HG03175 (cell line): Measurements from ENCODE around the gene BRCC3.

Experiments
- ATAC-seq: cut with Tn5 transposase; IDR thresholded peaks from one replicate; pipeline ENCODE4 v1.9.1; 2021; ENCODE audit warnings: mild to moderate bottlenecking, moderate library complexity; ENCODE audit not compliant: unreplicated experiment

Gene BRCC3

DNA sequence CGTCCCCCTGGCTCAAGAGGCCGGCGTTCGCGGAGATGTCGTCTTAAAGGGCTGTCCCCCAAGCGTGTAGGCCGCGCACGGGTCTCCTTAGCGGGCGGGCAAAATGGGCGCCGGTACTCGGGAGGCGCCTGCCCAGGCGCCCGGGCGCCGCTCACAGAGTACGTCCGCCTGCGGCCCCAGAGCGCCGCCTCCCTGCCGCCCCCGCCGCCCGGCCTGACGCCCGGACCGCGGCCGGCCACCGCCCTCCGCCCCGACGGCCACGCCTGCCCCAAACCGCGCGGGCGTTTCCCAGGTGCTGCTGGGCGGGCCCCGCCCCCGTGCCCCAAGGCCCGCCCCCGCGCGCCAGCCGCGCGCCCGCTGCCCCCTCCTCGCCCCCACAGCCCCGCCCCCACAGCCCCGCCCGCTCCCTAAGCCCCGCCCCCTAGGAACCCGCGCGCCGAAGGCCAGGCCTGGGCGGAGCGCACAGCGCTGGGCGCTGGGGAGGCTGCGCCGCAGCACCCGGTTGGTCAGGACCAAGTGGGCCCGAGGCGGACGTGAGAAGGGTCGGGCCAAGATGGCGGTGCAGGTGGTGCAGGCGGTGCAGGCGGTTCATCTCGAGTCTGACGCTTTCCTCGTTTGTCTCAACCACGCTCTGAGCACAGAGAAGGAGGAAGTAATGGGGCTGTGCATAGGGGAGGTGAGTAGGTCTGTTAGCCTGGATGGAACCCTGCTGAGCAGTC, at the start of gene BRCC3, which contains the start of the genes CMC4 and MTCP1:
TSS of gene BRCC3 (plus strand) at position 534 of the 719 bp plus-strand sequence. CDS start at position 554, 20 bp downstream.
TSS of gene CMC4 (minus strand) at position 162 of the 719 bp plus-strand sequence. CDS start 7,113 bp downstream, outside the sequence.
TSS of gene MTCP1 (minus strand) at position 162 of the 719 bp plus-strand sequence. CDS start 5,126 bp downstream, outside the sequence.
- ATAC-seq = peak; percentile 89

DNA sequence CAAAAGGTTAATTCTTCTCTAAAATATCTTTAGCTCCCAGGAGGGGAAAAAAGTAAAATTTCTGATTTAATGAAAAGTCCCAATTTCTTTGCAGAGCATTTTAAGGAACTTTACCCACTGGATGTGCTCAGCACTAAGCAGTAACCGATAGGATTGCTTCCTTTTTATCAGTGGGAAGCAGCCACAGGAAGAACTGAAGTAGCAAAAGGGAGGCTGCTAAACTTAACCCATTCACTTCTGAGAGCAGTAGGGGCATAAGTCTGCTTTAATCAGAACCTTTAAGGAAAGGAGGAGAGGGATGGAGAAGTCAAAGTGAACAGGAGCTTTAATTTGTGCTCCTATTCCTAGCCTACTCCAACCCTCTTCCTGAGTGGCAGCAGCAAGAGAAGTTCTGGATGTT, 48.7 kb upstream of the BRCC3 start, which contains the start of gene F8:
TSS of gene F8 (minus strand) at position 139 of the 400 bp plus-strand sequence. CDS start 171 bp downstream, outside the sequence.
- ATAC-seq = no peak

DNA sequence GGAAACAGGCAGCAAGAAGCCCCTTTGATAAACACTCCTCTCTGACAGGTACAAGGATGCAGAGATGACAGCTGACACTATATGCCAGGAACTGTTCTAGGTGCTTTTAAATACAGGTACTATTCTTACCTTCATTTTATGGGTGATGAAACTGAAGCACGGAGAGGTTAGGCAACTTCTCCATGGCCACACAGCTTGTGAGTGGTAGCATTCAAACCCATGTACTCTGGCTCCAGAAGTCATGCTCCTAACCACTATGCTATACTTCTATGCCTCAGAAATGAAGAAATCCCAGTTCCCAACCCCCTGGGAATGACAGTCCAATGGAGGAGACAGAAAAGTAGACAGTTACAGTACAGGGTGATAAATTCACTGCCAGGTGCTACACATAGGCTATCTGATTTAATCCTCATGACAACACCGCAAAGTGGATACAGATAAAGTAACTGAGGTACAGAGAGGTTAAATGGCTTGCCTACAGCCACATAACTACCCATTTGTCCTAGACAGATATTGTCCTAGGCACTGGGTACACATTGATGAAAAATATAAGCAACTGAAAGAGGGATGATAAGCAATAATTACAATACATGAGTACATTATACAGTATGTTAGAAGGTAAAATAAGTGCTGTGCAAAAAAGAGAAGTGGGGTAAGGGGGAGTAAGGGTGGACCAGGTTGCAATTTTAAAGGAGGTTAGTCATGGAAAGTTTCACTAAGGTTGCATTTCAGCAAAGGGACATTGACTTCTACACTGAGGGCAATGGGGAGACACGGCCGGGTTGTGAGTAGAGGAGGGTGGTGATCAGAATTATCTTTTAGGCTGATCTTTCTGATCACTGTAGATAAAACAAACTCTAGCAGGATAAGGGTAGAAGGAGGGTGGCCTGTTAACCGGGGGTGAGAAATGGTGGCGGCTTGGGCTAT, 47.1 kb upstream of the BRCC3 start:
- no peak for ATAC-seq

DNA sequence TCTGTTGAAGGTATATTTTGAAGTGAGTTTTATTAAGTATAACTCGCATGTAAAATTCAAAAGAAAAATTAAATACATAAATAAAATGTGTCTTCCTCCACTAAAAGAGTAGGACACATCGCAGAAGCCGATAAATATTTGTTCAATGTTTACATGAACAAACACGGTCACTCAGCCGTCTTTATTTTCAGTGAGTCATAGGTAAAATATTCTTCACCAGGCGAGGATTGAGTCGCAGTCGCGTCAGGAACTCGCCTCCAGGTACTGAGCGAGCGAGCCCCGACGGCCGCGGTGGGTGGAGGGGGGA, 44.9 kb upstream of the BRCC3 start:
- no peak for ATAC-seq

DNA sequence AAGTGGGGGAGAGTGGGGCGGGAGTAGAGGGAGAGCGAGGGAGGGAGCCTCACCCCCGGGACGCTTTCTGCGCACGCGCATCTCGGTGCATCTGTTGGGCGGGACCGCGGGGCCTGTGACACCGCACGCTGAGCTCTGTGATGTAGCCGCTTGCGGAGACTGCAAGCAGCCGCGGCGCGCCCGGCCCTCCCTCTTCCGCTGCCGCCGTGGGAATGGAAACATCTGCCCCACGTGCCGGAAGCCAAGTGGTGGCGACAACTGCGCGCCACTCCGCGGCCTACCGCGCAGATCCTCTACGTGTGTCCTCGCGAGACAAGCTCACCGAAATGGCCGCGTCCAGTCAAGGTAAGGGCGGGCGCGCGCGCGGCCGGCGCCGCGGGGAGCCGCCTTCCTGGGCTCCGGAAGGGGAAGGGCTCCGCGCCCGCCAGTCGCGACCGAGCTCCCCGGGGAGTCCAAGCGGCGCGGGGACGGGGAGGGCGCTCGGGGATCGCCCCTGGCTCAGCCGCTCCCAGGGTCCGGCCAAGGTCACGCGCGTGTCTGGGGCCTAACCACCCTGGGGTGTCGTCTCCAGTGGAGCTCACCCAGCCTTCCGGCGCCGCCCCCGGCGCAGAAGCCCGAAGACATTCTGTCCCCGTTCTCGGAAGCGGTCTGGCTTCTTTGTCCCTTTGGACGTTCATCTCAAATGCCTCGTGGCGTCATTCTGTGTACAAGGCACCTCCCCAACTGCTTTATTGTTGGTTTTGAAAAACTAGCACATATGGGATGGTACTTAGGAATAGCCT, 44.4 kb upstream of the BRCC3 start, which contains the start of gene FUNDC2:
TSS of gene FUNDC2 (plus strand) at position 118 of the 782 bp plus-strand sequence. CDS start at position 213, 95 bp downstream.
- peak; percentile 91 for ATAC-seq

DNA sequence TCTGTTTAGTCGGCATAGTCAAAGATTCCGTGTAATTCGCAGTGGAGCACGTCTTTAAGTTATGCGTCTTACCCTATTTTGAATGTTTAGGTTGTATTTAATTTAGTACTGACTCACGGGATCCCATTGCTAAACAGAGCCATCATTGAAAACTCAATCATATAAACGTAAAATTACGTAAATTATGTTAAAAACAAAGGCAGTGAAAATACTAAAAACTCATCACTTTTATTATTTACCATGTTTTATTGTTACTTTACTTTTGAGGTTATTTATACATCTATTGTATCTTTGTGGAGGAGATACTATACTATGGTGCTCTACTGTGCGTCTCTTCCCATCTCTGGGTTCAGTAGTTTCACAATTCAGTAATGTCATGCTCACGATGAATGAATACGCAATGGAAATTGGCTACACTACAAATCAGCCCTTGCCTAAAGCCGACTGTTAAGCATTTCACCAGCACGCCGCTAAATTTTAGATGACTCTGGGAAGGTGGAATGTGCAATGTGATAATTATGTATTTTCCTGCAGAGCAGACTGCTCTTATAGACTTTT, 43.7 kb upstream of the BRCC3 start:
- no peak for ATAC-seq

DNA sequence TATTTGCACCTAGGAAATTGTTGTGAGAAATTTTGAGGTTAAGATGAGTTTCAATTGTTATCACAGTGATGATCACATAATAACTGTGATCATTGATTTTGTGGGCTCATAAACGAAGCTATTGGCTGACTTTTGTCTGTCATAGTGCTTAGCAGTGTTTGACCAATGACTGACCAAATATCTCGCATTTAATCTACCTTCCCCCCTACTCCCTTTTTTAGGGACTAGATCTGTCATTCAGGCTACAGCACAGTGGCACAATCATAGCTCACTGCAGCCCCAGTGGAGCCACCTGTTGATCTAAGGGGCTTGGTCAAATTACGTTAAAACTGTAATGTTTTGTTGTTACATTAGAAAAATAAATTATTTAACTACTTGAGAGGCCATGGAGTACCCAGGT, 43.2 kb upstream of the BRCC3 start:
- no peak for ATAC-seq

DNA sequence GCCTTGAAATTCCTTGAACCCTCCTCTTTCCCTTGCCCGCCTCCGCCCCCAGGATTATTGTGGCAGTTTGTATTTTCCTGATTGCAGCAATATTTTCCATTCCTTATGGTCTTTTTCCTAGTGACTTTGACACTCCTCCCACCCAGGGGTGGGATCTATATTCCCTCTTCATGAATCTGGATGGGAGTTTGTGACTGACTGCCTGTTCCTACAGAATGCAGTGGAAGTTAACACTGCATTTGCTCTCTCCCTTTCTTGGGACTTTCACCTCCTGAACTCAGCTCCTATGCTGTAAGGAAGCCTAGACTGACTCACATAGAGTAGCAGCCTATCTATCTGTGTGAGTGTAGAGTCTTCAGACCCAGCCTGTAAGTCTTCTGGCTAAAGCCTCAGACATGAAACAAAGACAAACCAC, 42.4 kb upstream of the BRCC3 start:
- ATAC-seq = no peak

DNA sequence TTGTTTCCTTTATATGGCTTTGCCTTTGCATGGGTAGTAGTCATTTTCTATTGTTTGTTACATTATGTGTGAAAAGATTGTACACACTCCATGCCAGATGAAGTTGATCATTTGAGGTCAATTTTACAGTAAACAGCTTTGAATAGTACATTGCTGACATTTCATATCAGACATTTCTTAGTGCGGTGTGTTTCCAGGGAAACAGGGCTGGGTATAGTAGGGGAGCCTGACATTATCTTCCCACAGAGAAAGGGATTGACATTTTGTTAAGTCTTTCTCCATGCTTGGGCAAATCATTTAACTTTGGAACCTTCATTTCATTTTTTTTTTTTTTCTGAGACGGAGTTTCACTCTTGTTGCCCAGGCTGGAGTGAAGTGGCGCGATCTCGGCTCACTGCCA, 39.7 kb upstream of the BRCC3 start:
- no peak for ATAC-seq

DNA sequence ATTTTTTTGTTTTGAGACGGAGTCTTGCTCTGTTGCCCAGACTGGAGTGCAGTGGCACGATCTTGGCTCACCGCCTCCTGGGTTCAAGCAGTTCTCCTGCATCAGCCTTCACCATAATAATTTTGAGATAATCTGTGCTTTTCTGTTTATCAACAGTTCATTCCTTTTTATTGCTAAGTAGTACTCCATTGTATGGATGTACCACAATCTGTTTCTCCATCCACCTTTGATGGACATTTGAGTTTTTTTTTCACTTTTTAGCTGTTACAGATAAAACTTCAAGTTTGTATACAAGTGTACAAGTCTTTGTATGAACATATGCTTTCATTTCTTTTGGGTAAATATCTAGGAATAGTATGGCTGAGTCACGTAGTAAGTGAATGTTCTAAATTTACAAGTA, 35.6 kb upstream of the BRCC3 start:
- no peak for ATAC-seq

DNA sequence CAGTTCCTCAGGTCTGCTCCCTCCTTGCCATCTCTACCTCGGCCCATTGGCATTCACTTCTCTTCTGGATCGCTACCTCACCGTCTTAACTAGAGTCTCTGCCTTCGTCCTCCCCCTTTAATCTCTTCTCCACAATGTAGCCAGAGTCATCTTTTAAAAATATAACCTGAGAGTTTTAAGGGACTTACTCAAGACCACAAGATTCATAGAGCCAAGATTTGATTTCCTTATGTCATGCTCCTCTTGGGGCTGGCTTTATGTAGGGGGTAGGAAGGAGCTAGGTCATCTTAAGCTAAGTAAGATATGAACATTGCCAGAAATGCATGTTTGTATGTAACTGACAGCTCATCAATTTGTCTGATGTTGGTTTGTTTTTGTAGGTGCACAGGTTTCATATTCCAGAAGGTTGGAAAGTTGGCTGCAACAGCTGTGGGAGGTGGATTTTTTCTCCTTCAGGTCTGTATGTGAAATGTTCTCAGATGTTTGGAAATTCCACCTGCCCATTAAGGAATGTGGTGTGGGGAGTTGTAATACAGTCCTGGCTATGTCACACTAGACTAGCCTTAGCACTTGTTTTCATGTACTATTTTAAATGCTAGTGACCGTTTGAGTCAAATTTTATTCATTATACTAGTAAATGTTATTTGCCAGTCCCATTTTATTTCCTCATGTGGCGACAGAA, 25.0 kb upstream of the BRCC3 start:
- ATAC-seq = no peak

DNA sequence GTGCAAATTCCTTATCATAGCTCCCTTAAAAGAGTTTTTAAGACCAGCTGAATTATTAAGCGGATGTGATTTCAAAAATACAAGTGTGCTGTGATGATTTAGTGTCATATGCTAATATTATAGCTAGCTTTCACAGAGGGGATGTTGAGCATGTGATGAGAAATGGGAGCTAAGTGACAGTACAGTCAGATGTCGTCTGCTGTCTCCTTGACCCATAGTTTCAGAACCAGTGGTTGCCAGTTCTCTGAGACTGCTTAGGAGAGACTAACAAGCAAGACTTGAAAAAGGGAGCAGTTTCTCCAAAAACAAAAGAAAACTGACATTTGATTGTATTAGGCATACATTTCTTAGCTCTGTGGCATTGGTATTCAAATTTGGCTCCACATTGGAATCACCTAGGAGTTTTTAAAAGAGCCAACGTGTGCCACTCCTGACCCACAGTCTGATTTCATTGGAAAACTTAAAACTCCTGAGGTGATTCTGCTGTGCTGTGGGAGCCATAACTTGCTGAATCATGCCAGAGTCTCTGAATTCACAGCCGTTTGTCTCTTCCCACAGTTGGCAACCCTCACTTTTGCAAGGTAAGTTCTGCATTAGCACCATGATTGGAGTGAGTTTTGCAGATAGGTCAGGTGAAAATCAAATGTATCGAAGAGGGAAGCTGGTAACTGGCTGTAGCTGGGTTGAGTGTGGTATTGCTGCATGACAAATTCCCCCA, 24.3 kb upstream of the BRCC3 start:
- ATAC-seq = no peak

DNA sequence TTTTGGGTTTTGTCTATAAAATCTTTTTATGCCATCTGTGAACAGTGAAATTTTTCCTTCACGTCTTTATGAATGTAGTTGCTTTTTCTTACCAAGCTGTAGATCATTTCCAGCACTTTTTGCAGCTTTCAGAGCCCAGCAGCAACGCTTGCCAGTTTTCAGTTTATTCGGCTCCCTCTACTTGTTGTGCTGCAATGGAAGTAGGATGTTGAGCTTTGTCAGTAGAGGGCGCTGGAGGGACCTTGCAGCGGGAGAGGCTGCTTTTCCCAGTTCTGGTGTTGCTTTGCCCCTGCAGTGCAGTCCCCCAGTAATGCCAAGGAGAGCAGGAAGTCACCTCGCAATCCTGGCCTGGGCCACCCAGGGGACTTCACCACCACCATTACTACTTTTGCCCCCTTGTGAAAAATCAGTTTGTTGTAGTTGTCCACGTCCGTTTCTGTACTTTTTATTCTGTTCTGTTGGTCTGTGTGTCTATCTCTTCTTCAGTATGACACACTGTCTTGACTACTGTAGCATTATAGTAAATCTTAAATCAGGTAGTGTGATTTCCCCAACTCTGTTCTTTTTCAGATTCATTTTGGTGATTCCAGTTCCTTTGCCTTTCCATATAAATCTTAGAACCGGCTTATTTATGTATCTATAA, 22.2 kb upstream of the BRCC3 start:
- no peak for ATAC-seq

DNA sequence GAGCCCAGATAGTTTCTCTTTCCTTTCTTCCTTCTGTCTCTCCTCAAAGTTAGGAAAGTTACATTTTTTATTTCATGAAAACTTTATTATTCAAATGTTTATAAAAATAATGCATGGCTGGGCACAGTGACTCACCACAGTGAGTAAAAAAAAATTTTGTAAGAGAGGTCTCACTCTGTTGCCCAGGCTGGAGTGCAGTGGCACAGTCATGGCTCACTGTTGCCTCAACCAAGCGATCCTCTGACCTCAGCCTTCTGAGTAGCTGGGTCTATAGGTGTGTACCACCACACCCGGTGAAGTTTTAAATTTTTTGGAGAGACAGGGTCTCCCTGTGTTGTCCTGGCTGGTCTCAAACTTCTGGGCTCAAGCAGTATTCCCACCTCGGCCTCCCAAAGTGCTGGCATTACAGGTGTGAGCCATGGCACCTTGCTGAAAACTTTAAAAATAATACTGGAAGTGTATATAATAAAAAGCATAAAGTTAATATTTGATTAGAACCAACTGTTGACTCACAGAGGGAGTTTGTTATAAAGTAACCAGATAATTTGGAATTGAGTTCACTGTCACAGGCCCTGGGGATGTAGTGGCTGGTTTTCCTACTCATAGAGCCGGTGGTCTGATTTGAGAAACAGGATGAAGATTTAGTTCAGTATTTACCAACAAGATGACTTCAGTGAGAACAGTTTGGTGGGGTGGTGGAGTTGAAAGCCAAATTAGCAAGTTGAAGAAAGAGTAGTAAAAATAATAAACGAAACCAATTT, 18.4 kb upstream of the BRCC3 start:
- ATAC-seq = no peak

DNA sequence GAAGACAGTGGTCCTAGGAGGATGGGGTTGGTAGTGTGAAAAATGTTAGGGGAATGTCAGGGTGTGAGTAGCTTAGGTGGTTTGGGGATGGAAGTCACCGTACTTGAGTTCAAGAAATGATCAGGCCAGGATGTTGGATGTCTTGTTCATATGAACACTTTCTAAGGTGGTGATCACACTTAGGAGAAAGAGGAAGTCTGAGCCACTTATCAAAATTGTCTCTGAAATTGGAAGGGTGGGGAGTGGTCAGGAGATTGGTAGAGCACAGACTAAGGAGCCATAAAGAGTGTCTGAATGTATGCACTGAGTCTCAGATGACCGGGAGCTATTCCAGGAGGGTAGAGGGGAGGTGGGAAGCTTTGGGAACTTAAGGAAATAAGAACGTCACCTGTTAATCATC, 17.7 kb upstream of the BRCC3 start:
- no peak for ATAC-seq

DNA sequence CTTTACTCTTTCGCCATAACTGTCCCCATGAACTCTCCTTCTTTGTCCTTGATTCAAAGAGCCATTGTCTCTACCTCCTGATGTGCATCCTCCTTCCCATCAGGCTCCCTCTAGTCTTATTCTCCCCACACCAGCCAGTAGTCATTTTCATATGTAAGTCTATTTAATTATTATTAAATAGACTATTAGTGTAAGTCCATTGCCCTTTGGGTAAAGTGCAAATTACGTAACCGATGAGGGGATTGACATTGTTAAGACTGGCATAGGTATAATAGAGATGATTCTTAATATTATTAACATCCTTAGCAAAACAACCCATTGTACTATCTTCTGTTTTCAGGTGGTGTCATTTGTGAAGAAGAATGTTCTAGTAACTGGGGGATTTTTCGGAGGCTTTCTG, 17.1 kb upstream of the BRCC3 start:
- ATAC-seq = no peak

DNA sequence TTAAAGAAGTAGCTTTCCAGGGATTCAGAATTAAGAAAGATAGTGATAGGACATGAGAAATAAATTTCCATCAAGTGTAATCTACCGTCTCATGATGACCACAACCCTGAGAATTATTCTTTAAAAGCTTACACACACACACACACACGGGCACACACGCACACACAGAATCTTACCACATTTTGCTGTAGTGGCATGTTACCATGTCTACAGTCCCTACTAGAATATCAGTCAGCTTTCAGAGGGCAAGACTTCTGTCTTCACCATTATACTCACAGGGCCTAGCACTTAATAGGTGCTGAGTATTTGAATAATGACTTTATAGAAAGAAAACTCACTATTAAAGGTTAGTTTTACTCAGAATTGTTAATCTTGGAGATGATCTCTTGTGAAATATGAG, 15.8 kb upstream of the BRCC3 start:
- no peak for ATAC-seq

DNA sequence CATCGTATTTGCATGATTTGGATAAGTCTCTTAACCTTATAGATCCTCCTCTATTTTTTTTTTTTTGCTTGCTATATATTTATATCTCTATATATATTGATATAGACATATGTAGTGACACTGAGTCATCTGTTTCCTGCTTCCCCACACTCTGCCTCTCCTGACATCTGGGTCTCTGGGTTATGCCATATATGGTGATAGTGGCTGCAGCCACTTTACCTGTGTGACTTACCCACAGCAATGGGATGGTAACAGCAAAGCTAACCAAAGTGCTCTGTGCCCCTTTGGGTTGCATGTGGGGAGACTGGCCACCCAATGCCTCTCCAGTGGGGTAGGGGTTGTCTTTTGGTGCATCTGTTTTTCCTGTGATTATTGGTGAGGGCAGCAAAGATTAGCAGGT, 14.8 kb upstream of the BRCC3 start:
- ATAC-seq = no peak
